ENCODE results near the gene C11orf68. TPM values are rescaled to one million over a fixed set of nuclear protein-coding genes. Genes with fewer than 3 reads are reported as not detected.

C11orf68 gene
- total and polyA plus RNA-seq, 2 of the 8 experiments (the other 6 are each of a cell fraction or from before 2014, with no cell fraction given) = 24.0 to 51.2 TPM

- Histone ChIP-seq H2BK120ac (replicated peaks; ENCODE audit: low read depth, low read length) (no peak overlapping the region), H3K4me1 (replicated peaks in 1 of 4; ENCODE audit: control insufficient read depth in 3 of 4, insufficient read depth in 4 of 4, low read length in 3 of 4) (peaks cover 2 to 8% (median 3%) of the 10 kb centered on the region in 4 experiments; a peak in 5 of 7 replicates), H3K27ac (ENCODE audit: low read depth, low read length) (no peak overlapping the region), H3K27me3 (replicated peaks in 1 of 4; ENCODE audit: control insufficient read depth in 3 of 4, extremely low read depth in 1 of 4, insufficient read depth in 3 of 4, low read length in 3 of 4) (no peaks in the 10 kb centered on the region), H3K9me3 (ENCODE audit: insufficient read depth in 2 of 2, low read depth in 1 of 2, low read length in 1 of 2) (no peaks in the 10 kb centered on the region), H3K9ac (replicated peaks in 1 of 4; ENCODE audit: extremely low read depth in 1 of 4, low read depth in 3 of 4, low read length in 3 of 4) (no peak overlapping the region), H2AFZ (ENCODE audit: low read length) (no peak overlapping the region), H2AK5ac (ENCODE audit: low read depth, low read length) (no peak overlapping the region), H3K4me2 (ENCODE audit: insufficient read depth in 1 of 2, low read depth in 2 of 2, low read length in 2 of 2) (no peak overlapping the region), H3K4me3 (ENCODE audit: extremely low read depth in 1 of 4, insufficient read depth in 2 of 4, low read depth in 3 of 4, low read length in 4 of 4) (no peak overlapping the region), H4K91ac (replicated peaks; ENCODE audit: insufficient read length, low read length) (no peak overlapping the region), H3K18ac (ENCODE audit: extremely low read depth, low read length) (no peak overlapping the region), H2BK12ac (ENCODE audit: low read depth, low read length) (no peak overlapping the region), H3K23ac (ENCODE audit: insufficient read length) (no peak overlapping the region), H4K20me1 (replicated peaks in 1 of 2; ENCODE audit: control insufficient read depth in 1 of 2, insufficient read depth in 2 of 2, low read length in 2 of 2) (no peaks in the 10 kb centered on the region), H4K8ac (ENCODE audit: extremely low read depth, insufficient read depth, low read length) (no peak overlapping the region), H3K79me2 (ENCODE audit: control insufficient read depth in 1 of 2, insufficient read depth in 2 of 2, low read length in 2 of 2) (no peaks in the 10 kb centered on the region), H3K79me1 (ENCODE audit: low read depth, low read length) (0 out of 2 replicates have a peak, but pooled peaks cover under 1% of the 10 kb centered on the region), H4K5ac (ENCODE audit: insufficient read length, low read depth, low read length) (no peak overlapping the region), H2BK5ac (ENCODE audit: low read depth, low read length) (no peak overlapping the region), H3K23me2 (ENCODE audit: low read depth, low read length) (peaks cover 2% of the 10 kb centered on the region; the same call in 1 of the 2 replicates), H3K4ac (replicated peaks; ENCODE audit: insufficient read length, low read depth, low read length) (no peak overlapping the region), H2BK20ac (ENCODE audit: low read length) (no peak overlapping the region), H3K36me3 (ENCODE audit: control insufficient read depth in 2 of 4, insufficient read depth in 4 of 4, low read length in 3 of 4) (peaks cover 0 to 8% (median 5%) of the 10 kb centered on the region in 4 experiments; a peak in 4 of 8 replicates), H2BK15ac (ENCODE audit: low read length) (no peak overlapping the region), H3K56ac (replicated peaks; ENCODE audit: insufficient read length, low read depth, low read length) (no peak overlapping the region), H3K14ac (ENCODE audit: insufficient read length) (no peak overlapping the region)
- DNase-seq (ENCODE audit: low read depth in 1 of 2, low spot score in 2 of 2) (no peak), FAIRE-seq (no peak)
- no peak for TF ChIP-seq CREB1 (IDR thresholded peaks at IDR 0.05)
- no peak for TF ChIP-seq ASH2L (IDR thresholded peaks at IDR 0.05; ENCODE audit: low read length)
- no peak for TF ChIP-seq YY1 (IDR thresholded peaks at IDR 0.05; ENCODE audit: low read depth, low read length)
- TF ChIP-seq KDM1A (IDR thresholded peaks at IDR 0.05; ENCODE audit: borderline replicate concordance, low read length) = no peak
- no peak for TF ChIP-seq NRF1 (IDR thresholded peaks at IDR 0.05; ENCODE audit: low read depth, low read length)
- TF ChIP-seq JUN (IDR thresholded peaks at IDR 0.05; ENCODE audit: low read depth, low read length) = no peak
- no peak for TF ChIP-seq CEBPB (IDR thresholded peaks at IDR 0.05; ENCODE audit: low read depth, low read length)
- no peak for TF ChIP-seq CTBP2 (IDR thresholded peaks at IDR 0.05; ENCODE audit: borderline replicate concordance, insufficient read depth, insufficient read length, low read length)
- no peak for TF ChIP-seq BRCA1 (IDR thresholded peaks at IDR 0.05; ENCODE audit: low read depth, low read length)
- WGBS, 2 experiments (ENCODE audit: extremely low coverage in 1 of 2, insufficient coverage in 1 of 2, insufficient read length in 1 of 2, insufficient replicate concordance in 2 of 2, low coverage in 1 of 2, low lambda C conversion rate in 2 of 2, missing lambda C conversion rate in 1 of 2) = 80% methylated on average over 2 of the region's 2 CpGs; no CpG with 5 or more reads in 1 of the 2 experiments
- ChIA-PET CTCF (ENCODE audit: partially characterized antibody) (interaction anchor here (0.6 to 1.3 kb wide), 5 partner anchors 24 to 98 kb away, joined by 3 read pairs; partner anchors contain the start of gene CCDC85B), POLR2A (ENCODE audit: partially characterized antibody) (interaction anchor here (1.2 to 1.8 kb wide), 3 partner anchors 15 to 68 kb away, joined by 3 to 5 read pairs (median 3); no protein-coding TSS in a partner anchor)
Observed at GRCh38 chr11:65925397-65925796, 6.5 kb upstream of the C11orf68 start.
